ENCODE results near the gene DDX1.
"Not testable (repeated sequence)": the region's sequence is repeated elsewhere in the genome, so short reads cannot be mapped to it uniquely, and the experiment has no call there.

The DDX1 gene

GRCh38 chr2:15678909-15679308 lies 87.2 kb downstream of the DDX1 start:
- DNase-seq, result no peak

GRCh38 chr2:15679386-15679924 lies 87.8 kb downstream of the DDX1 start:
- no peak for DNase-seq

- not testable (repeated sequence) for DNase-seq
These were observed 88.5 kb downstream of the DDX1 start for GRCh38 chr2:15680132-15680531.

Measured in NCI-H1694 treated with DMSO at 0.1 percent for 48 hours (cell line).